Upper lobe of left lung (tissue), 6 donors: Measurements from ENCODE around the gene ATRNL1. TPM values are rescaled to one million over a fixed set of nuclear protein-coding genes. Genes with fewer than 3 reads are reported as not detected.

Experiments
- ATAC-seq, 2 donors: fragments of 200-7000 bp; cut with Tn5 transposase; one replicate each; pipeline ENCODE4 v1.9.1; 2022; ENCODE audit warnings: mild to moderate bottlenecking in 2 of 2, moderate library complexity in 2 of 2; ENCODE audit not compliant: low FRiP score in 2 of 2
- DNase-seq, 2 donors: peaks; one replicate each; pipeline ENCODE4 v3.0.0-alpha.2; 2019 to 2020
- H3K27ac ChIP-seq, 4 donors: fragments of 200-600 bp; sonication (generic); one replicate each; pipeline ENCODE4 v1.5.1; 2016 to 2019
- H3K27me3 ChIP-seq, 4 donors: fragments of 200-600 bp; sonication (generic); one replicate each; pipeline ENCODE4 v1.5.1; 2017 to 2019
- H3K36me3 ChIP-seq, 4 donors: fragments of 200-600 bp; sonication (generic); one replicate each; pipeline ENCODE4 v1.5.1; 2016 to 2019
- H3K4me1 ChIP-seq, 4 donors: fragments of 200-600 bp; sonication (generic); one replicate each; pipeline ENCODE4 v1.5.1; 2018 to 2019
- H3K4me3 ChIP-seq, 4 donors: fragments of 200-600 bp; sonication (generic); one replicate each; pipeline ENCODE4 v1.5.1; 2017 to 2019; ENCODE audit warnings: mild to moderate bottlenecking in 2 of 4, moderate library complexity in 1 of 4
- H3K9me3 ChIP-seq, 4 donors: fragments of 200-600 bp; sonication (generic); one replicate each; pipeline ENCODE4 v1.5.1; 2018 to 2019
- CTCF ChIP-seq, 6 experiments: fragments of 450-650 bp in 4 of 6; fragments of 200-600 bp in 2 of 6; sonication (generic) in 2 of 6; IDR thresholded peaks; one replicate each; pipeline ENCODE4 v1.5.1; 2016 to 2019; ENCODE audit warnings: antibody characterized with exemption in 6 of 6
- EP300 ChIP-seq, 4 donors: sonication (generic); formaldehyde crosslinking; IDR thresholded peaks; one replicate each; pipeline ENCODE4 v1.5.1; 2017; ENCODE audit warnings: antibody characterized with exemption in 4 of 4, control low read depth in 2 of 4
- POLR2A ChIP-seq, 4 donors: fragments of 450-650 bp; IDR thresholded peaks; one replicate each; pipeline ENCODE4 v1.5.1; 2016 to 2017; ENCODE audit warnings: antibody characterized with exemption in 4 of 4, mild to moderate bottlenecking in 2 of 4
- POLR2AphosphoS5 ChIP-seq, 2 donors: sonication (generic); formaldehyde crosslinking; IDR thresholded peaks; one replicate each; pipeline ENCODE4 v1.5.1; 2017; ENCODE audit warnings: antibody characterized with exemption in 2 of 2
- WGBS, 2 donors: methylation state at CpG; one replicate each; pipeline ENCODE4 v1.1.5; 2017 to 2018; 5-methylcytosine and 5-hydroxymethylcytosine counted together
- total RNA-seq, 6 donors: library from RNA; depleted of rRNA in 4 of 6; stranded (reverse); fragments of >200 nt in 4 of 6; gene quantifications; one replicate each; pipeline versions ENCODE4 v1.1.0 to v1.2.1, GENCODE V29; 2016 to 2021
- donor health status: DM: no; HTN: no; CAD: no; lungs with moderate emphysema.
- donor health status: DM: no; HTN: yes; CAD: no; lungs with severe emphysema.

Gene ATRNL1
- total RNA-seq, 6 donors from 2014 or later = 0.11 to 1.0 (median 0.39) TPM

- no peak for ATAC-seq
- Histone ChIP-seq H3K36me3 (no peaks in the 10 kb centered on the region), H3K4me1 (no peaks in the 10 kb centered on the region), H3K9me3 (no peaks in the 10 kb centered on the region), H3K27me3 (no peaks in the 10 kb centered on the region), H3K27ac (no peak overlapping the region), H3K4me3 (no peak overlapping the region)
- TF ChIP-seq EP300 (IDR thresholded peaks at IDR 0.05) (no peak), POLR2AphosphoS5 (IDR thresholded peaks at IDR 0.05) (no peak), CTCF (IDR thresholded peaks at IDR 0.05) (no peak), POLR2A (IDR thresholded peaks at IDR 0.05) (no peak)
- WGBS, 2 donors = 93 to 100% methylated on average over 1 of the region's 1 CpG
- no peak for DNase-seq
Measured at GRCh38 chr10:115861864-115862263, 768.7 kb downstream of the ATRNL1 start.

DNA sequence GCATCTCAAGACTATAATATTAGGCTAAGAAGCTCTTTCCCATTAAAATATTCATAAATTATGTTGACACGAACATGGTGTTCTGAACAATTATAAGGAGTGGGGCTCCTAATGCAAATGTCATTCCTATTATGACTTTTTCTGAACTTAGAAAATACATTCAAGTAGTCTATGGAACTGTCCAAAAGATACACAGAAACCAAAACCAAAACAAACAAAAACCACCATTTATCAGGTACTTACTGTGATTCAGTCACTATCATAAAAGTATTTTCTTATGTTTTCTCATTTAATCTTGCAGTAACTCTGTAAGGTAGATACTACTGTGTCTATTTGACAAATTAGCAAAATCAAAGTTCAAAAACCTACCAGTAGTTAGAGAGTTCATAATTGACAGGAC, 773.0 kb downstream of the ATRNL1 start:
- no peak for ATAC-seq
- 82 to 88% methylated on average over 1 of the region's 1 CpG for WGBS, 2 donors
- no peaks in the 10 kb centered on the region for H3K4me1 ChIP-seq

DNA sequence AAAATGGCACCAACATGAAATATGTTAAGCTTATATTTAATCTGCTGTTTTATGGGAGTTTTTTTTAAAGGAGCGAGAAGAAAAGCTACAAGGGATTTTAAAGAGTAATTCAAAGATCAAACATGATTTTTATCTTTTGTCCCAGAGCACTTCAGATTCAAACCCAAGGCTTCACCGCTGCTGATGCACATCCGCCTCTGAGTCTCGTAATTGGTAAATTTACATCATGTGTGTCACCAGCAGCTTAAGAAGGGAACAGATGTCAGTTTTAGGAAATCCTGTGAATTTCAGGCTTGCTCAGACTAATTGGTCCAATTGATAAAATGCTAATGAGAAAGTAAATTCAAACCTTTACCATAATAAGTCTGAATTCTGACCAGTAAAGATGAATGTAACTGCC, 773.5 kb downstream of the ATRNL1 start:
- no peak overlapping the region for H3K4me3 ChIP-seq
- WGBS, 2 donors = 83 to 88% methylated on average over 4 of the region's 4 CpGs
- H3K36me3 ChIP-seq = no peaks in the 10 kb centered on the region
- TF ChIP-seq POLR2A (IDR thresholded peaks at IDR 0.05) (no peak), EP300 (IDR thresholded peaks at IDR 0.05) (no peak), CTCF (IDR thresholded peaks at IDR 0.05) (no peak)
- ATAC-seq (no peak), DNase-seq (no peak)
- H3K27ac ChIP-seq = no peak overlapping the region
- H3K4me1 ChIP-seq = no peaks in the 10 kb centered on the region
- no peaks in the 10 kb centered on the region for H3K27me3 ChIP-seq
- no peaks in the 10 kb centered on the region for H3K9me3 ChIP-seq

More for the DNA sequence above, 773.0 kb downstream of the ATRNL1 start:
- Histone ChIP-seq H3K27me3 (no peaks in the 10 kb centered on the region), H3K27ac (no peak overlapping the region), H3K9me3 (no peaks in the 10 kb centered on the region), H3K36me3 (no peaks in the 10 kb centered on the region), H3K4me3 (no peak overlapping the region)
- TF ChIP-seq POLR2A (IDR thresholded peaks at IDR 0.05) (no peak), POLR2AphosphoS5 (IDR thresholded peaks at IDR 0.05) (no peak), EP300 (IDR thresholded peaks at IDR 0.05) (no peak), CTCF (IDR thresholded peaks at IDR 0.05) (no peak)
- no peak for DNase-seq

- TF ChIP-seq EP300 (IDR thresholded peaks at IDR 0.05) = no peak
- no peak for TF ChIP-seq POLR2A (IDR thresholded peaks at IDR 0.05)
- no peak for TF ChIP-seq CTCF (IDR thresholded peaks at IDR 0.05)
- TF ChIP-seq POLR2AphosphoS5 (IDR thresholded peaks at IDR 0.05) = no peak
- 61 to 63% methylated on average over 2 of the region's 2 CpGs for WGBS, 2 donors
Measured at GRCh38 chr10:115867305-115867704, 774.1 kb downstream of the ATRNL1 start.

DNA sequence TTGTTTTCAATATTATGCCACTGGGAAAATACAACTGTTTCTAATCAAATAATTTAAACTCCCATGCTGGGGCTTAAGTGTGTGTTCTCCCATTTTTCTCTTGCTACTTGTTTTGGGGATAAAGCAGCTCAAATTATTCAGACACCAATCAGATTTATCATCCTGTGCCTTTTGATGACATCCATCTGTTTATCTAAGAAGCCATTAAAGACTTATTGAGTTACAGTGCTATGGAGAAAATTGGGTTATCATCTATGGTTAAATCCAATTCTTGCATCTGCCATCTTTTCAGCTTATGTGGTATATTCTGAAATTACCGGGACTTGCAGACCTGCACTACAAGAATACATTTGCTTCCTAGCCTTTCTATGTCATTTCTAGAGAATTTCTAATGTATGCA, 778.7 kb downstream of the ATRNL1 start:
- H3K27ac ChIP-seq = no peak overlapping the region
- H3K36me3 ChIP-seq = no peaks in the 10 kb centered on the region
- DNase-seq (no peak), ATAC-seq (no peak)
- no peak for TF ChIP-seq EP300 (IDR thresholded peaks at IDR 0.05)
- TF ChIP-seq POLR2AphosphoS5 (IDR thresholded peaks at IDR 0.05) = no peak
- no peak for TF ChIP-seq CTCF (IDR thresholded peaks at IDR 0.05)
- no peak for TF ChIP-seq POLR2A (IDR thresholded peaks at IDR 0.05)
- WGBS, 2 donors = 88 to 95% methylated on average over 1 of the region's 1 CpG
- no peaks in the 10 kb centered on the region for H3K27me3 ChIP-seq
- no peaks in the 10 kb centered on the region for H3K4me1 ChIP-seq
- H3K9me3 ChIP-seq = no peaks in the 10 kb centered on the region
- no peak overlapping the region for H3K4me3 ChIP-seq

More at GRCh38 chr10:115867305-115867704, 774.1 kb downstream of the ATRNL1 start:
- no peak for DNase-seq
- H3K4me3 ChIP-seq = no peak overlapping the region
- H3K27ac ChIP-seq = no peak overlapping the region
- no peaks in the 10 kb centered on the region for H3K27me3 ChIP-seq
- no peak for ATAC-seq
- H3K36me3 ChIP-seq = no peaks in the 10 kb centered on the region
- H3K4me1 ChIP-seq = no peaks in the 10 kb centered on the region
- no peaks in the 10 kb centered on the region for H3K9me3 ChIP-seq
